Tibial nerve (tissue), 4 donors: ENCODE results near the gene MLNR. TPM values are rescaled to one million over a fixed set of nuclear protein-coding genes. Genes with fewer than 3 reads are reported as not detected.

Experiments used
- DNase-seq, 2 donors: peaks; one replicate each; pipeline ENCODE4 v3.0.0-alpha.2; 2019; ENCODE audit warnings: low spot score in 2 of 2
- H3K27ac ChIP-seq, 4 donors: fragments of 200-600 bp; sonication (generic) in 3 of 4; one replicate each; pipeline ENCODE4 v1.5.1; 2017 to 2019; ENCODE audit warnings: mild to moderate bottlenecking in 1 of 4
- H3K27me3 ChIP-seq, 2 donors: fragments of 200-600 bp; sonication (generic) in 1 of 2; one replicate each; pipeline versions ENCODE4 v1.5.1 to v1.6.0; 2017 to 2019
- H3K36me3 ChIP-seq, 3 donors: fragments of 200-600 bp; sonication (generic); one replicate each; pipeline ENCODE4 v1.5.1; 2018 to 2019
- H3K4me1 ChIP-seq, 4 donors: fragments of 200-600 bp; sonication (generic) in 3 of 4; one replicate each; pipeline ENCODE4 v1.5.1; 2017 to 2019
- H3K4me3 ChIP-seq, 4 donors: fragments of 200-600 bp; sonication (generic) in 3 of 4; one replicate each; pipeline ENCODE4 v1.5.1; 2017 to 2019; ENCODE audit warnings: mild to moderate bottlenecking in 1 of 4, moderate library complexity in 1 of 4
- H3K9me3 ChIP-seq, 4 donors: fragments of 200-600 bp; sonication (generic) in 3 of 4; one replicate each; pipeline ENCODE4 v1.5.1; 2017 to 2019
- CTCF ChIP-seq, 5 experiments: fragments of 200-600 bp in 3 of 5; fragments of 450-650 bp in 2 of 5; sonication (generic) in 3 of 5; IDR thresholded peaks; one replicate each; pipeline ENCODE4 v1.5.1; 2016 to 2019; ENCODE audit warnings: antibody characterized with exemption in 5 of 5, mild to moderate bottlenecking in 3 of 5, moderate library complexity in 2 of 5
- EP300 ChIP-seq, 2 donors: sonication (generic); formaldehyde crosslinking; IDR thresholded peaks; one replicate each; pipeline ENCODE4 v1.6.1; 2017; ENCODE audit warnings: antibody characterized with exemption in 2 of 2, mild to moderate bottlenecking in 1 of 2
- POLR2A ChIP-seq, 2 donors: fragments of 450-650 bp; IDR thresholded peaks; one replicate each; pipeline ENCODE4 v1.6.1; 2017; ENCODE audit warnings: antibody characterized with exemption in 2 of 2, mild to moderate bottlenecking in 2 of 2, moderate library complexity in 2 of 2
- WGBS, 2 donors: methylation state at CpG; one replicate each; pipeline ENCODE4 v1.1.5; 2018; 5-methylcytosine and 5-hydroxymethylcytosine counted together
- total RNA-seq, 4 donors: library from RNA; depleted of rRNA; stranded (reverse); fragments of >200 nt; gene quantifications; one replicate each; pipeline ENCODE4 v1.1.0, GENCODE V29; 2016

Gene MLNR
- total RNA-seq = under 1 TPM in 1 of 4 donors, not detected in 3; 0.42 TPM

- DNase-seq = no peak
- Histone ChIP-seq H3K27me3 (peaks cover 0 to 49% of the 10 kb centered on the region in 2 donors), H3K4me3 (peak within 1 kb of the TSS; percentile 25 to 56 (median 30)), H3K4me1 (peaks cover 0 to 34% (median 10%) of the 10 kb centered on the region in 4 donors), H3K36me3 (no peaks in the 10 kb centered on the region), H3K9me3 (no peaks in the 10 kb centered on the region), H3K27ac (no peak within 1 kb of the TSS)
- 3% methylated on average over 15 to 22 of the region's 111 CpGs for WGBS, 2 donors
- TF ChIP-seq CTCF (IDR thresholded peaks at IDR 0.05) = peak in 2 of 5 experiments; percentile 24 to 25
- TF ChIP-seq POLR2A (IDR thresholded peaks at IDR 0.05) = no peak
- no peak for TF ChIP-seq EP300 (IDR thresholded peaks at IDR 0.05)
These were observed at the start of gene MLNR for GRCh38 chr13:49220036-49220855. MLNR (plus strand) TSS chr13:49220338; CDS start chr13:49220338, 0 bp downstream.

GRCh38 chr13:49171359-49171758 lies 48.8 kb upstream of the MLNR start:
- Histone ChIP-seq H3K27ac (no peak overlapping the region), H3K4me1 (no peaks in the 10 kb centered on the region), H3K4me3 (no peak overlapping the region), H3K27me3 (no peaks in the 10 kb centered on the region), H3K9me3 (no peaks in the 10 kb centered on the region), H3K36me3 (peaks cover 0 to 63% (median 3%) of the 10 kb centered on the region in 3 donors)
- no peak for TF ChIP-seq CTCF (IDR thresholded peaks at IDR 0.05)
- TF ChIP-seq EP300 (IDR thresholded peaks at IDR 0.05) = no peak
- no peak for TF ChIP-seq POLR2A (IDR thresholded peaks at IDR 0.05)
- DNase-seq = no peak

- H3K4me3 ChIP-seq = no peak overlapping the region
- H3K36me3 ChIP-seq = peaks cover 0 to 74% (median 0%) of the 10 kb centered on the region in 3 donors
- DNase-seq = no peak
- H3K9me3 ChIP-seq = no peaks in the 10 kb centered on the region
- TF ChIP-seq POLR2A (IDR thresholded peaks at IDR 0.05) (no peak), CTCF (IDR thresholded peaks at IDR 0.05) (no peak)
- no peaks in the 10 kb centered on the region for H3K4me1 ChIP-seq
- no peaks in the 10 kb centered on the region for H3K27me3 ChIP-seq
- 33 to 37% methylated on average over 1 of the region's 1 CpG for WGBS, 2 donors
- no peak overlapping the region for H3K27ac ChIP-seq
These were observed 36.3 kb upstream of the MLNR start for GRCh38 chr13:49183672-49184325.

- H3K27ac ChIP-seq = no peak overlapping the region
- DNase-seq = no peak
- TF ChIP-seq POLR2A (IDR thresholded peaks at IDR 0.05) (no peak), CTCF (IDR thresholded peaks at IDR 0.05) (no peak), EP300 (IDR thresholded peaks at IDR 0.05) (no peak)
- no peaks in the 10 kb centered on the region for H3K9me3 ChIP-seq
- H3K4me3 ChIP-seq = no peak overlapping the region
- WGBS, 2 donors = 69% methylated on average over 4 of the region's 4 CpGs
- peaks cover 0 to 74% (median 0%) of the 10 kb centered on the region in 3 donors for H3K36me3 ChIP-seq
- no peaks in the 10 kb centered on the region for H3K27me3 ChIP-seq
- no peaks in the 10 kb centered on the region for H3K4me1 ChIP-seq
These were observed 35.5 kb upstream of the MLNR start for GRCh38 chr13:49184621-49185020.

- Histone ChIP-seq H3K27ac (no peak overlapping the region), H3K4me1 (no peaks in the 10 kb centered on the region), H3K4me3 (no peak overlapping the region), H3K36me3 (peaks cover 0 to 78% (median 0%) of the 10 kb centered on the region in 3 donors), H3K9me3 (no peaks in the 10 kb centered on the region), H3K27me3 (no peaks in the 10 kb centered on the region)
- no peak for DNase-seq
- 61 to 81% methylated on average over 1 of the region's 1 CpG for WGBS, 2 donors
- TF ChIP-seq EP300 (IDR thresholded peaks at IDR 0.05) (no peak), CTCF (IDR thresholded peaks at IDR 0.05) (no peak), POLR2A (IDR thresholded peaks at IDR 0.05) (no peak)
These were observed 34.9 kb upstream of the MLNR start for GRCh38 chr13:49185264-49185663.
